ENCODE data around the gene LMF1.
"Not testable (repeated sequence)": the region's sequence is repeated elsewhere in the genome, so short reads cannot be mapped to it uniquely, and the experiment has no call there.

LMF1 gene

DNA sequence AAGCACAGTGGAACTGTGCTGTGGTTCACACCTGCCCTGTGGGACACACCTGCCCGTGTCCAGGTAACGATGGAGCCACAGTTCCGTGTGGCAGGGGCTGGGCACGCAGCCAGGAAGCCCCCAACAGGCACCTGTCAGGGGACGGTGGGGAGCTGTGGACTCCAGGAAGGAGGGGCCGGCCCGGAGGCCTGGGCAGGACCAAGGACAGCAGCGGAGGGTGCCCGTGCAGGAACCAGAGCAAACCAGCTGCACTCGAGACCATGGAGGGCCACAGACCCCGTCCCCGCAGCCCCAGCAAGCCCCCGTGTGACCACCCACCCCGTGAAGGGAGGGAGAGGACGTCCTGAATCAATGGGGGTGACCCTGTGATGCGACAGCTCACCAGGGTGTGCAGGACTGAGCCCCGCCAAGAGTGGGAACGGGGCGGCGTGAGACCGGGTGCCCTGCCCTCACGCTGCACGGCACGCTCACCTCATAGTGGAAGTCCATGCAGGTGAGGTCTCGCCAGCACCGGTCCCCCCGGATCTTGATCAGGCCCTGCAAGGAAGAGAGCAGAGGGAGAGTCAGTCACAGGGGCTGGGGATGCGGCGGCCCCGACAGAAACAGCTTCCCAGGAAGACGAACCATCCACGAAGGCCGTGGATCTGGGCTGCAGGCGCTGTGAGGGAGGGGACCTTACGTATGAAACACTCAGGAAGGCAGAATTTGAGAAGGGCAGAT, 78.1 kb downstream of the LMF1 start:
- no peak for DNase-seq (ENCODE audit: low spot score)

DNA sequence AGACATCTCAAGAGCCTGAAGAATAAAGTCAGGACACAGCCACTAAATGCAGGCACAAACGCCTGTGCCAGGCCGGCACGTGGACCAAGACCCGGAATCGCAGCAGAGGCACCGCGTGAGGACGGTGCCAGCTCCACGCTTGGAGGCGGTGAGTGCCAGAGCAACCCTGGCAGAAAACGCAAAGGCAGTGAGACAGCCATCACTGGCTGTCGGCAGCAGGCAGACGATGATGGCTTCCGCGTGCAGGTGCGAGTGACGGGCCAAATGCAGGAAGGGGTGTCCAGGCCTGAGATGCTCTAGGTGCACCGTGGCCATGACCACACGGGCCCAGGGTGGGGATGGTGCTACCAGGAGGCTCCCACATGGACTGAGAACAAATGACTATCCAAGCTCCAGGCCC, 78.8 kb downstream of the LMF1 start:
- DNase-seq (ENCODE audit: low spot score) = no peak

- DNase-seq (ENCODE audit: low spot score) = no peak
Observed at GRCh38 chr16:891353-891740, 79.4 kb downstream of the LMF1 start.

DNA sequence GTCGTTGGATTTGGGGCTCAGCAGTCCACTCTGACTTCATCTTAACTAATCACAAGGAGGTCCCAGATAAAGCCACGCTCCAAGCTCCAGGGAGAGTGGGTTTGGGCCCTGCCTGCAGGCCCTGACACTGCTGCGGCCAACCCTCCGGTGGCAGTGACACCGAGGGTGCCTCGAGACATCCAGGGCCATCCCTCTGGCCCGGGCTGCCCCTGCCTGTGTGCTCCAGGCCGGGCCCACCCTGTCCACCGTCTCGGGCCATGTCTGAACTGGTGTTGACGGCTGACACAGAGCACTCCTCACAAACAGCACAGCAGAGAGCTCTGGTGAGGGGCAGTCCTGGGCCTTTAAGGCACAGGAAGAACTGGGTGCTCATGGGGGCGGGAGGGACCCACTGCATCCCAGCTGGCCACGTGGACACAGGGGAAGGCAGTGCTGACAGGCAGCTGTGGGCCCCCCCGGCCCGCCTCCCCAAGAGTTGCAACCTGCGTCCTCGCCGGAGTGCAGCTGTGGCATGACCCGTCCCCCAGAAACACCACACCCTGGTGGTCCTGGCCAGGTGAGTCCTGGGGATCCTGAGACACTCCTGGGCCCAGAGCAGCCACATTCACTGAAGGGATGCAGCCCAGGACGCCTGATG, 80.0 kb downstream of the LMF1 start:
- no peak for DNase-seq (ENCODE audit: low spot score)

DNA sequence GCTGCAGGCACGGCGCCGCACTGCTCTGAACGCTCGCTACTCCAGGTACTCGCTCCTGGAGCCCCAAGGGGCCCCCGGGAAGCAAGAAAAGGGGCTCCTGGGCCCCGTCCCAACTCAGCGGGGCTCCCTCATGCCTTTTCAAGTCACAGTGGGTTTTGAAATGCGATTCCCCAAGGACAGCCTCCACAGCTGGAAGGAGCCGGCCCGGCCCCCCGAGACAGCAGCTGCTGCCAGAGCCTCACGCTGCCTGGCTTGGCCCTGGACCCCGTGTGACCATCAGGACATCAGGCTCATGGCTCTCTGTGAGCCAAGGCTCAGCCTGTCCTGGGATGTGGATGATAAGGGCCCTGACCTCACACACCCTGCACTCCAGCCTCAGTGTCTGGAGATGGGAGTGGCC, 80.6 kb downstream of the LMF1 start:
- DNase-seq (ENCODE audit: low spot score) = no peak

DNA sequence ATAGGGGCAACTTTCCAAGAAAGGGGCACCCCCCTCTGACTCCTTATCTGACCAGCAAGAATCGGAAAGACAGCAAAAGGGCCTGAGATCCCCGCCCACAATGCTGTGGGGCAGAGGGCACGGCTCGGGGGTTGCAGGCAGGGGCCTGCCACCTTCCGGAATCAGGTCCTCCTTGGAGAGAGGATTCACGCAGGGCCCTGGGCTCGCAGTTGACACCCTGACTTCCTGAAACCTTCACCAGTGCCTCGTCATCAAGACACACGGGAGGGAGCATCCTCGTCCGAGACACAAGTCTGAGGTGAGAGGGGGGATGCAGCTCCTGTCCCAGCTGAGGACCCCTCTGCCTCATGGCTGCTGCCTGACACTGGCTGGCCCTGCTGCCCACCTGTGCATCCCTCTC, 81.2 kb downstream of the LMF1 start:
- DNase-seq (ENCODE audit: low spot score) = no peak

GRCh38 chr16:888901-889570, 81.7 kb downstream of the LMF1 start:
- no peak for DNase-seq (ENCODE audit: low spot score)

DNA sequence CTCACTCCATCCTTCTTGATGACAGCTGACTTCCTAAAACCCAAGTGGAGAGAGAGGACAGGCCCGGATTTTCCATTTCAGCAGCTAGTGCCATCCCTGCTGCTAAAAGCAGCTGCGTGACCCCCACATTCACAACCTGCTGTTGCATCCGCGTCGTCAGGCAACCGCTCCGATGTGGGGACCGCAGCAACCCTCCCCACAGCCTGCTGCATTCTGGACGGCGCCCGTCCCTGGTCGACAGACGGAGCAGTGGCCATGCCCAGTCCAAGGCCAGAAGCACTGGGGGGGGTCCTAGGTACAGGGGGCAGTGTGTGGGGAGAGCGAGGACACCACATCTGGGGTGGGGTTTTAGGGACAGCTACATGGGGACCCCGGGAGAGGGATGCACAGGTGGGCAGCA, 82.3 kb downstream of the LMF1 start:
- not testable (repeated sequence) for DNase-seq (ENCODE audit: low spot score)

DNA sequence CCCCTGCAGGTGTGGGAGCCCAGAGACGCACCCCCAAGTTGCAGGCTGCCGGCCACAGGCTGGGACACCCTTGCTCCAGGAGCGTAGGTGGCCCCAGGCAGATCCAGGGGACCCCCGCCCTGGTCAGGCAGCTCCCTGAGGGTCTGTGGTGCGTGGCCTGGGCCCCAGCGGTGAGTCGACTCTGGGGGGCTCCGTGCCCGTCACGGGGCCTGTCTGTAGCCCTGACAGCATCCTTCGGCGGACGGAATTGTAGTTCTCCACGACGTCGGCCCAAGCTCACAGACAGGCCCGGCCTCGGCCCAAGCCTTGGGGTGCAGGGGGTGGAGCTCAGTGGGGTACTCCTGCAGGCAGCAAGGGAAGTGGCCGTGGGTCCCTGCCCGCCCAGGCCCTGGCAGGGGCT, 82.9 kb downstream of the LMF1 start:
- DNase-seq (ENCODE audit: low spot score) = no peak

DNA sequence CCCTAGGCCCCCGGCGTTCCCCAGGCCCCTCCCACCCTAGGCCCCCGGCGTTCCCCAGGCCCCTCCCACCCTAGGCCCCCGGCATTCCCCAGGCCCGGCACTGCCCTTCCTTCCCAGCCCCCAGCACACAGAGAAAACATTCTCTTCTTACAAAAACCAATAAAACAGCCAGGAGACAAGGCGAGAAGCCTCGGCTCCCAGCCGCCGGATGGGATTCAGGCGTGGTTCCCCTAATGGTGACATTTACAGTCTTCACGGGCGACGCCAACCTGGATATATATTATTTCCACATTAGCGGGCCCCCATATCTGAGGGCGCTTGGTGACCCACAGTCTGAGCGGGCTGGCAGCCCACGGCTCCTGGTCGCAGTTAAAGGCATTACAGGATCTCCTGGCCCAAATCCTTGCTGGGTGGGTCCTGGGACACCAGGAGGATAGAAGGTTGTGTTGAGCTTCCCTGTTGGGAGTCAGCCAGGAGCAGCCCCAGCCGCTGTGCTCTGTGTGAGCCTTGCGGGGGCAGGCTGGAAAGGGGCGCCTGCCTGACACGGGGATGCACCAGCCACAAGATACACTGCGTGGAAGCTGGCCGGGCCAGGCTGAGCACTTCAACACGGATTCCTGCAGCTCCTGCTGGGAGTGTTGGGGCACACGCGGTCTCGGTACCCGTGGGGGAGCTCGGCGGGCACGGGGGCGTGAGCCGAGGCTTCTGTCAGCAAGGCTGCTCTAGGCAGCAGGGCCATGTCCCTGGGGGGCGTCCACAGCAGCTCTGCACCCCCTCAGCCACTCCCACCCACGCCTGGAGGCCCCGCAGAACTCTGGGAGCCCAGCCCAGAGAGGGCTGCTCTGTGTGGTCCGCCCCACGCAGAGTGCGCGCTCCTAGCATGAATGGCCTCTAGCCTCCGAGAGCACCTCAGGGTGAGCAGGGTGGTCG, 83.7 kb downstream of the LMF1 start:
- no peak for DNase-seq (ENCODE audit: low spot score)

DNA sequence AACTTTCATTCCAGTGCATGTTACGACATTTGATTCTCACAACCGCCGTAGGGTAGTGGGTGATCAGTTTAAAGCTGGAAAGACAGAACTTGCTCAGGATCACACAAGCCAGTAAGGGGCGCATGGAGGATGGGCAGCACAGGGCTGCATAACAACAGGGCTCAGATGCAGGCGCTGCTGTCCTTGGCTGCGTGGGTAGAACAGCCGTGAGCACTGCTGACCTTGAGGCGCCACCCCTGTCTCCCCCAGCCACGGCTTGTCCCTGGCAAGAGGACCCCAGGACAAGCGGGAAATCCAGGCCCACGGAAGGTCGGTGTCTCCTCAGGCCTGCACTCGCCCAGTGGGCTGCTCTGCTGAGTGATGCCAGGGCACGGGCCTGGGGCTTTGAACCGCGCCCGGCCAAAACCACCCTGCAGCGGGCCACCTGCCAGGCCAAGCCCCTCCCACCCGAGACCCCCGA, 84.7 kb downstream of the LMF1 start:
- no peak for DNase-seq (ENCODE audit: low spot score)

GRCh38 chr16:885391-885790, 85.4 kb downstream of the LMF1 start:
- no peak for DNase-seq (ENCODE audit: low spot score)

- DNase-seq (ENCODE audit: low spot score) = no peak
Observed at GRCh38 chr16:884232-884631, 86.6 kb downstream of the LMF1 start.

- DNase-seq (ENCODE audit: low spot score) = no peak
Observed at GRCh38 chr16:883781-884180, 87.0 kb downstream of the LMF1 start.

GRCh38 chr16:883340-883739, 87.4 kb downstream of the LMF1 start:
- DNase-seq (ENCODE audit: low spot score) = no peak

DNA sequence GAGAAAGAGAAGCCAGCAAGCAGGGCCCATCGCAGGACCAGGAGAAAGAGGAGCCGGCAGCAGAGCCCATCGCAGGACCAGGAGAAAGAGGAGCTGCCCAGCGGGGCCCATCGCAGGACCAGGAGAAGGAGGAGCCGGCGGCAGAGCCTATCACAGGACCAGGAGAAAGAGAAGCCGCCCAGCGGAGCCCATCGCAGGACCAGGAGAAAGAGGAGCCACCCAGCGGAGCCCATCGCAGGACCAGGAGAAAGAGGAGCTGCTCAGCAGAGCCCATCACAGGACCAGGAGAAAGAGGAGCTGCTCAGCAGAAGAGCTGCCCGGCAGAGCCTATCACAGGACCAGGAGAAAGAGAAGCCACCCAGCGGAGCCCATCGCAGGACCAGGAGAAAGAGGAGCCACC, 88.1 kb downstream of the LMF1 start:
- not testable (repeated sequence) for DNase-seq (ENCODE audit: low spot score)

DNA sequence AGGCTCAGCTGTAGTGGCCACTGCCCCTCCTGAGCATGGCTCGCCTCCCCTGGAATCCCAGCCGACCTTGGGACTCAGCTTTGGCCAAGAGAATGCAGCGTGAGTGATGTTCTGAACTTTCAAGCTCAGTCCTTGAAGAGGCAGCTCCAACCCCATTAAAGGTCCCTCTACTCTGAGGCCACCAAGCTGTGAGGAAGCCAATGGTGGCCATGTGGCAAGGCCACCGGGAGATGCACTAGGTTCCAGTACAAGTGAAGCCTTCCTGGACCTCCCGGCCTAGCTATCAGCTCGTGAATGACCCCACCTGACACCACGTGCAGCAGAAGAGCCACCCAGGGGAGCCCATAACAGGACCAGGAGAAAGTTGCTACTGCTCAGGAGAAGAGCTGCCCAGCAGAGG, 88.5 kb downstream of the LMF1 start:
- no peak for DNase-seq (ENCODE audit: low spot score)

- DNase-seq (ENCODE audit: low spot score) = no peak
Observed at GRCh38 chr16:881219-882097, 89.3 kb downstream of the LMF1 start.

GRCh38 chr16:880471-881171, 90.2 kb downstream of the LMF1 start:
- DNase-seq (ENCODE audit: low spot score) = no peak

GRCh38 chr16:879986-880385, 90.8 kb downstream of the LMF1 start:
- DNase-seq (ENCODE audit: low spot score) = no peak

- no peak for DNase-seq (ENCODE audit: low spot score)
Observed at GRCh38 chr16:879461-879861, 91.3 kb downstream of the LMF1 start.

All from CD4-positive, alpha-beta T cell treated with Interleukin-2 at 100 ng/mL for 4 hours (primary cell).